Endothelial cell (in vitro differentiated cells): Measurements from ENCODE around the gene C1orf159. TPM values are rescaled to one million over a fixed set of nuclear protein-coding genes. Genes with fewer than 3 reads are reported as not detected.

Source experiments
- DNase-seq: peaks from one replicate; pipeline ENCODE4 v3.0.0; 2021; ENCODE audit warnings: low spot score
- H3K27ac Mint-ChIP-seq: one replicate; pipeline ENCODE4 v1.8.0; 2021; ENCODE audit warnings: mixed read lengths, inconsistent platforms; ENCODE audit not compliant: unreplicated experiment
- H3K27me3 Mint-ChIP-seq: one replicate; pipeline ENCODE4 v1.8.0; 2021; ENCODE audit warnings: mild to moderate bottlenecking, moderate library complexity, mixed read lengths, inconsistent platforms; ENCODE audit not compliant: unreplicated experiment
- H3K36me3 Mint-ChIP-seq: one replicate; pipeline ENCODE4 v1.8.0; 2021; ENCODE audit warnings: mild to moderate bottlenecking, low read depth, mixed read lengths, inconsistent platforms; ENCODE audit not compliant: unreplicated experiment
- H3K4me1 Mint-ChIP-seq: one replicate; pipeline ENCODE4 v1.8.0; 2021; ENCODE audit warnings: mild to moderate bottlenecking, mixed read lengths, inconsistent platforms; ENCODE audit not compliant: unreplicated experiment
- H3K4me3 Mint-ChIP-seq: one replicate; pipeline ENCODE4 v1.8.0; 2021; ENCODE audit warnings: mild to moderate bottlenecking, mixed read lengths, inconsistent platforms; ENCODE audit not compliant: unreplicated experiment
- H3K9me3 Mint-ChIP-seq: one replicate; pipeline ENCODE4 v1.8.0; 2021; ENCODE audit warnings: mixed read lengths, inconsistent platforms; ENCODE audit not compliant: unreplicated experiment
- total RNA-seq: library from RNA; stranded (reverse); fragmentation: NEBNext Ultra II Directional; extraction: Animal tissue kit (Norgen Biotek cat#: 25700); gene quantifications from one replicate; pipeline ENCODE4 v1.2.1, GENCODE V29; 2021; ENCODE audit not compliant: unreplicated experiment
- TF ChIP-seq, protein P1 (sequence below): fragments of 200-600 bp; sonication (generic); IDR thresholded peaks from one replicate; pipeline ENCODE4 v1.5.0; 2021; ENCODE audit warnings: antibody characterized with exemption; ENCODE audit not compliant: unreplicated experiment

The C1orf159 gene
- total RNA-seq, 1 donor from 2014 or later, result 16.6 TPM

- Mint-ChIP-seq H3K27me3 (peaks cover 8% of the 10 kb centered on the region), H3K4me1 (no peaks in the 10 kb centered on the region), H3K4me3 (no peak overlapping the region), H3K27ac (no peak overlapping the region), H3K36me3 (no peaks in the 10 kb centered on the region), H3K9me3 (no peaks in the 10 kb centered on the region)
- TF ChIP-seq, protein P1, sequence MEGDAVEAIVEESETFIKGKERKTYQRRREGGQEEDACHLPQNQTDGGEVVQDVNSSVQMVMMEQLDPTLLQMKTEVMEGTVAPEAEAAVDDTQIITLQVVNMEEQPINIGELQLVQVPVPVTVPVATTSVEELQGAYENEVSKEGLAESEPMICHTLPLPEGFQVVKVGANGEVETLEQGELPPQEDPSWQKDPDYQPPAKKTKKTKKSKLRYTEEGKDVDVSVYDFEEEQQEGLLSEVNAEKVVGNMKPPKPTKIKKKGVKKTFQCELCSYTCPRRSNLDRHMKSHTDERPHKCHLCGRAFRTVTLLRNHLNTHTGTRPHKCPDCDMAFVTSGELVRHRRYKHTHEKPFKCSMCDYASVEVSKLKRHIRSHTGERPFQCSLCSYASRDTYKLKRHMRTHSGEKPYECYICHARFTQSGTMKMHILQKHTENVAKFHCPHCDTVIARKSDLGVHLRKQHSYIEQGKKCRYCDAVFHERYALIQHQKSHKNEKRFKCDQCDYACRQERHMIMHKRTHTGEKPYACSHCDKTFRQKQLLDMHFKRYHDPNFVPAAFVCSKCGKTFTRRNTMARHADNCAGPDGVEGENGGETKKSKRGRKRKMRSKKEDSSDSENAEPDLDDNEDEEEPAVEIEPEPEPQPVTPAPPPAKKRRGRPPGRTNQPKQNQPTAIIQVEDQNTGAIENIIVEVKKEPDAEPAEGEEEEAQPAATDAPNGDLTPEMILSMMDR, result no peak
- no peak for DNase-seq
These were observed 12.7 kb upstream of the C1orf159 start for GRCh38 chr1:1128454-1129139.

GRCh38 chr1:1127551-1128451 lies 11.9 kb upstream of the C1orf159 start:
- Mint-ChIP-seq H3K27me3 (peaks cover 12% of the 10 kb centered on the region), H3K4me3 (no peak overlapping the region), H3K4me1 (no peaks in the 10 kb centered on the region), H3K27ac (no peak overlapping the region), H3K36me3 (no peaks in the 10 kb centered on the region), H3K9me3 (no peaks in the 10 kb centered on the region)
- no peak for DNase-seq
- TF ChIP-seq, protein P1, result no peak

DNA sequence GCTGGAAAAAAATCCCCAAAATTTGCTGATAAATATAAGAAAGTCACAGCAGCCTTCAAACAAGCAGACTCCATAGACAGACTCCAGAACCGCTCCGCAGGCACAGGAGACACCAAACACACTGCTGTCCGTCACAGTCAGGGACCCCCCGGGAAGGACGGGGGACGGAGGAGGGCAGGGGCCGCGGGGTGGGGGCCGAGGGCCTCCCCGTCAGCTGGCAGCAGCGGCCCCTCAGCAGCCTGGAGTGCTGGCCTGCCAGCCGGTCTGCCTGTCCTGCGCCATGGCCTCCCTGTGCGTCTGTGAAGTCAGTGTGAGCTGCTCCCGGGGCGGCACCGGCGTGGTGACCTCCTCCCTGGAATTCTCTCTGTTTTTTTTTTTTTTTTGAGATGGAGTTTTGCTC lies 10.1 kb upstream of the C1orf159 start:
- no peak for DNase-seq
- no peak overlapping the region for H3K27ac Mint-ChIP-seq
- H3K9me3 Mint-ChIP-seq, result no peaks in the 10 kb centered on the region
- H3K4me3 Mint-ChIP-seq, result no peak overlapping the region
- no peaks in the 10 kb centered on the region for H3K36me3 Mint-ChIP-seq
- no peaks in the 10 kb centered on the region for H3K4me1 Mint-ChIP-seq
- TF ChIP-seq, protein P1, result no peak
- H3K27me3 Mint-ChIP-seq, result peaks cover 12% of the 10 kb centered on the region

DNA sequence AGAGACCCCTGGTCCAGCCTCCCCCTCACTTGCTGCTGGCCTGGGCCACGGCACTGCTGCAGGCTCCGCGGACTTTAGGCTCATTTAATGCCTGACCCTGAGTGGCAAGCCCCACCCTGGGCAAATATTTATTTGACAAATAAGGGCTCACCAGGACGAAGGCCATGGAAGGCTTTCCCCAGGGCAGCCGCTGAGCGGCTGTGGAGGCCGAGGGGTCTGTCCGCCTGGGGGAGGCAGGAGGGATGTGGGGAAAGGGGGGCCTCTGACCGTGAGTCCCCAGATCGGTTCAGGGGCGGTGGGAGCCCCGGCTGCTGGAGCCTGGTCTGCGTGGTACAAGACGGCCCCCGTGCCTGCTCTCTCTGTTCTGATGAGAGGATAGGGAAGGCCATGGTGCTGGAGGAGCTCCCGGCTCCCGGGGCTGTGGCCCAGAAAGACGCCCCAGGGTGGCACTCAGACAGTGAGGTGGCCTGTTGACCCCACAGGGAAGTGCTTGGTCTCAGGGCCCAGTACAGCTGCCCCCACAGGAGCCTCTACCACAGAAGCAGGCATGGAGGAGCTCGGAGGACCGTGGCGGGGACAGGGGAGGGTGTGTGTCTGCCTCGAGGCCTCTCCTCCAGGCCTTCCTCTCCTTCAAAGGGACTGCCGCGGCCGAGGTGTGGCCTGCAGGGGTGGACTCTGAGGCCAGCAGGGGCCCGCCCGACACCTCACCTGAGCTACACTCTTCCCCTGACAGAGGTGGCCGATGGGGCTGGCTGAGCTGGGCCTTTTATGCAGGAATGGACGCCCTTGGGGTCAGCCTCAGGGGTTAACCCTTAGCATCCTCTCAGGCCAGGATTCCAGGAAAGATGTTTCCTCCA lies 9.1 kb upstream of the C1orf159 start:
- Mint-ChIP-seq H3K27me3 (peaks cover 12% of the 10 kb centered on the region), H3K36me3 (no peaks in the 10 kb centered on the region), H3K4me3 (no peak overlapping the region), H3K27ac (no peak overlapping the region), H3K9me3 (no peaks in the 10 kb centered on the region), H3K4me1 (no peaks in the 10 kb centered on the region)
- TF ChIP-seq, protein P1, result no peak
- no peak for DNase-seq
